Measurements from ENCODE around the gene ANKS1B.

ANKS1B gene

GRCh38 chr12:98698603-98699463 is 1285.9 kb downstream of the ANKS1B start:
- DNase-seq: peak; percentile 32 to 37

GRCh38 chr12:98697209-98697608 is 1287.5 kb downstream of the ANKS1B start:
- DNase-seq: no peak

GRCh38 chr12:98696036-98696646 is 1288.6 kb downstream of the ANKS1B start:
- DNase-seq: no peak

GRCh38 chr12:98691351-98691750 is 1293.4 kb downstream of the ANKS1B start:
- no peak for DNase-seq

- no peak for DNase-seq
Observed at GRCh38 chr12:98686603-98687002, 1298.1 kb downstream of the ANKS1B start.
